H1 (cell line): ENCODE data around the gene C2CD4C. TPM values are rescaled to one million over a fixed set of nuclear protein-coding genes. Genes with fewer than 3 reads are reported as not detected.

Experiments used
- CTCF ChIA-PET: fragments of 300-600 bp; sonication (Branson Sonifier 250); formaldehyde crosslinking; loops from one replicate; lab custom pipeline; 2021; ENCODE audit not compliant: partially characterized antibody; lab: Charles Lee
- POLR2A ChIA-PET: fragments of 300-600 bp; sonication (Branson Sonifier 250); formaldehyde crosslinking; loops from one replicate; lab custom pipeline; 2021; ENCODE audit warnings: inconsistent platforms; ENCODE audit not compliant: partially characterized antibody; lab: Charles Lee
- DNase-seq, 2 experiments: peaks; one replicate each; pipeline versions ENCODE4 v3.0.0 to v3.0.0-alpha.2; 2010 to 2022; ENCODE audit warnings: low spot score in 2 of 2, low read depth in 1 of 2, mixed read lengths in 1 of 2
- FAIRE-seq: peaks from 2 replicates; lab custom pipeline; 2011; peaks lifted over from hg19 to GRCh38; lab: Jason Lieb, UNC
- H2AFZ ChIP-seq: 2 replicates; pipeline ENCODE4 v1.8.1; 2012; ENCODE audit warnings: low read length, inconsistent platforms
- H2AK5ac ChIP-seq: 2 replicates; pipeline ENCODE4 v1.6.1; 2013; ENCODE audit warnings: low read depth, low read length
- H2BK120ac ChIP-seq: replicated peaks from 2 replicates; pipeline ENCODE3; 2013; ENCODE audit warnings: low read depth, low read length, inconsistent platforms
- H2BK12ac ChIP-seq: 2 replicates; pipeline ENCODE4 v1.6.1; 2013; ENCODE audit warnings: low read depth, low read length
- H2BK15ac ChIP-seq: 2 replicates; pipeline ENCODE4 v1.6.1; 2013; ENCODE audit warnings: low read length
- H2BK20ac ChIP-seq: 2 replicates; pipeline ENCODE4 v1.6.1; 2013; ENCODE audit warnings: low read length
- H2BK5ac ChIP-seq: 2 replicates; pipeline ENCODE4 v1.6.1; 2013; ENCODE audit warnings: low read depth, low read length
- H3K14ac ChIP-seq: 2 replicates; pipeline ENCODE4 v1.6.1; 2013; ENCODE audit warnings: inconsistent platforms; ENCODE audit not compliant: insufficient read length
- H3K18ac ChIP-seq: 2 replicates; pipeline ENCODE4 v1.6.1; 2013; ENCODE audit warnings: low read length; ENCODE audit errors: extremely low read depth
- H3K23ac ChIP-seq: 2 replicates; pipeline ENCODE4 v1.6.1; 2013; ENCODE audit warnings: inconsistent platforms; ENCODE audit not compliant: insufficient read length
- H3K23me2 ChIP-seq: 2 replicates; pipeline ENCODE4 v1.6.1; 2013; ENCODE audit warnings: low read depth, low read length
- H3K27ac ChIP-seq: 2 replicates; pipeline ENCODE4 v1.6.1; 2011; ENCODE audit warnings: low read depth, low read length, inconsistent platforms
- H3K27me3 ChIP-seq, 4 experiments: replicated peaks in 1 of 4; 1 replicate in 1 of 4; 2 replicates in 3 of 4; pipeline versions ENCODE4 v1.6.1 to v1.8.1; 2011 to 2013; ENCODE audit warnings: low read length in 3 of 4, mild to moderate bottlenecking in 3 of 4, inconsistent platforms in 2 of 4, mixed read lengths in 2 of 4, moderate library complexity in 1 of 4; ENCODE audit not compliant: control insufficient read depth in 3 of 4, insufficient read depth in 3 of 4; ENCODE audit errors: extremely low read depth in 1 of 4
- H3K36me3 ChIP-seq, 4 experiments: 2 replicates each; pipeline versions ENCODE4 v1.6.1 to v1.8.1; 2011 to 2013; ENCODE audit warnings: mild to moderate bottlenecking in 4 of 4, low read length in 3 of 4, moderate library complexity in 2 of 4, control low read depth in 1 of 4, inconsistent platforms in 1 of 4; ENCODE audit not compliant: insufficient read depth in 4 of 4, control insufficient read depth in 2 of 4
- H3K4ac ChIP-seq: replicated peaks from 2 replicates; pipeline ENCODE3; 2013; ENCODE audit warnings: low read length, low read depth, mixed read lengths, inconsistent platforms; ENCODE audit not compliant: insufficient read length
- H3K4me1 ChIP-seq, 4 experiments: replicated peaks in 1 of 4; 1 replicate in 1 of 4; 2 replicates in 3 of 4; pipeline versions ENCODE4 v1.6.1 to v1.8.1; 2011 to 2013; ENCODE audit warnings: low read length in 3 of 4, inconsistent platforms in 2 of 4, mixed read lengths in 1 of 4; ENCODE audit not compliant: insufficient read depth in 4 of 4, control insufficient read depth in 3 of 4
- H3K4me2 ChIP-seq, 2 experiments: 2 replicates each; pipeline versions ENCODE4 v1.6.1 to v1.8.1; 2011 to 2013; ENCODE audit warnings: low read depth in 2 of 2, low read length in 2 of 2, control low read depth in 1 of 2, inconsistent platforms in 1 of 2, mild to moderate bottlenecking in 1 of 2; ENCODE audit not compliant: insufficient read depth in 1 of 2
- H3K4me3 ChIP-seq, 4 experiments: fragments of 200-600, 300-600 bp in 1 of 4; sonication (generic), shearing (Covaris generic), sonication (Bioruptor Twin) in 1 of 4; 2 replicates each; pipeline versions ENCODE4 v1.5.1 to v1.8.1; 2011 to 2016; ENCODE audit warnings: low read length in 4 of 4, low read depth in 3 of 4, control low read depth in 2 of 4, inconsistent platforms in 2 of 4, mild to moderate bottlenecking in 2 of 4, mixed read lengths in 1 of 4, moderate library complexity in 1 of 4; ENCODE audit not compliant: insufficient read depth in 2 of 4; ENCODE audit errors: extremely low read depth in 1 of 4
- H3K56ac ChIP-seq: replicated peaks from 2 replicates; pipeline ENCODE3; 2013; ENCODE audit warnings: low read depth, mild to moderate bottlenecking, mixed read lengths, low read length, inconsistent platforms; ENCODE audit not compliant: insufficient read length
- H3K79me1 ChIP-seq: 2 replicates; pipeline ENCODE4 v1.6.1; 2013; ENCODE audit warnings: low read depth, low read length, control low read depth
- H3K79me2 ChIP-seq, 2 experiments: 2 replicates each; pipeline versions ENCODE4 v1.6.1 to v1.8.1; 2012 to 2013; ENCODE audit warnings: low read length in 2 of 2, mild to moderate bottlenecking in 2 of 2, inconsistent platforms in 1 of 2; ENCODE audit not compliant: insufficient read depth in 2 of 2, control insufficient read depth in 1 of 2
- H3K9ac ChIP-seq, 4 experiments: replicated peaks in 1 of 4; 1 replicate in 1 of 4; 2 replicates in 3 of 4; pipeline versions ENCODE4 v1.6.1 to v1.8.1; 2011 to 2013; ENCODE audit warnings: low read depth in 3 of 4, low read length in 3 of 4, control low read depth in 2 of 4, mild to moderate bottlenecking in 2 of 4, moderate library complexity in 2 of 4, inconsistent platforms in 1 of 4; ENCODE audit errors: extremely low read depth in 1 of 4
- H3K9me3 ChIP-seq, 2 experiments: 2 replicates each; pipeline versions ENCODE4 v1.6.1 to v1.8.1; 2012 to 2013; ENCODE audit warnings: mild to moderate bottlenecking in 2 of 2, moderate library complexity in 2 of 2, control low read depth in 1 of 2, inconsistent platforms in 1 of 2, low read depth in 1 of 2, low read length in 1 of 2, mixed read lengths in 1 of 2; ENCODE audit not compliant: insufficient read depth in 2 of 2
- H4K20me1 ChIP-seq, 2 experiments: replicated peaks in 1 of 2; 2 replicates each; pipeline versions ENCODE3 to v1.8.1; 2011 to 2013; ENCODE audit warnings: inconsistent platforms in 2 of 2, low read length in 2 of 2, mild to moderate bottlenecking in 1 of 2; ENCODE audit not compliant: insufficient read depth in 2 of 2, control insufficient read depth in 1 of 2
- H4K5ac ChIP-seq: 2 replicates; pipeline ENCODE4 v1.6.1; 2013; ENCODE audit warnings: low read length, low read depth, mixed read lengths, inconsistent platforms; ENCODE audit not compliant: insufficient read length
- H4K8ac ChIP-seq: 2 replicates; pipeline ENCODE4 v1.8.0; 2013; ENCODE audit warnings: mild to moderate bottlenecking, moderate library complexity, low read length, inconsistent platforms; ENCODE audit not compliant: insufficient read depth; ENCODE audit errors: extremely low read depth
- H4K91ac ChIP-seq: replicated peaks from 2 replicates; pipeline ENCODE3; 2013; ENCODE audit warnings: low read length, mixed read lengths, inconsistent platforms; ENCODE audit not compliant: insufficient read length
- JUN ChIP-seq: IDR thresholded peaks from 2 replicates; pipeline ENCODE4 v1.6.1; 2011; ENCODE audit warnings: low read depth, mild to moderate bottlenecking, improper control_type of control experiment, low read length
- KDM1A ChIP-seq: fragments of 200-600, 300-600 bp; sonication (generic); IDR thresholded peaks from 2 replicates; pipeline ENCODE4 v1.7.1; 2016; ENCODE audit warnings: mild to moderate bottlenecking, low read length, borderline replicate concordance
- NRF1 ChIP-seq: IDR thresholded peaks from 2 replicates; pipeline ENCODE4 v1.6.1; 2011; ENCODE audit warnings: mild to moderate bottlenecking, low read depth, low read length, improper control_type of control experiment
- RBBP5 ChIP-seq: IDR thresholded peaks from 2 replicates; pipeline ENCODE4 v1.7.1; 2012; ENCODE audit warnings: low read depth, mild to moderate bottlenecking, inconsistent platforms, low read length, moderate library complexity, borderline replicate concordance
- SAP30 ChIP-seq: fragments of 300-600 bp; sonication (generic); IDR thresholded peaks from 2 replicates; pipeline ENCODE4 v1.7.1; 2012; ENCODE audit warnings: low read length, moderate library complexity, mild to moderate bottlenecking, inconsistent platforms; ENCODE audit not compliant: insufficient read depth, insufficient replicate concordance
- WGBS, 2 experiments: shearing (Covaris generic) in 1 of 2; methylation state at CpG; one replicate each; pipeline versions ENCODE4 v1.1.6 to v1.1.7; 2013 to 2015; ENCODE audit warnings: low lambda C conversion rate in 2 of 2, mixed read lengths in 2 of 2, inconsistent platforms in 1 of 2, low coverage in 1 of 2, missing lambda C conversion rate in 1 of 2; ENCODE audit not compliant: insufficient replicate concordance in 2 of 2, insufficient coverage in 1 of 2, insufficient read length in 1 of 2; ENCODE audit errors: extremely low coverage in 1 of 2, missing lambda C conversion rate in 1 of 2; 5-methylcytosine and 5-hydroxymethylcytosine counted together
- polyA plus RNA-seq, 7 experiments: library from polyadenylated mRNA; depleted of rRNA in 3 of 7; stranded (reverse) in 5 of 7; unstranded in 2 of 7; fragments of >200 nt in 5 of 7; fragments of 200-250 nt in 2 of 7; gene quantifications; 1 replicate in 5 of 7; 2 replicates in 1 of 7; 4 replicates in 1 of 7; pipeline versions ENCODE4 v1.2.1 to v1.2.3, GENCODE V29; 2011 to 2013; ENCODE audit warnings: missing spikeins in 2 of 7, mixed read lengths in 2 of 7
- total RNA-seq: library from RNA; stranded (reverse); fragmentation: NEBNext Ultra II Directional; extraction: Animal tissue kit (Norgen Biotek cat#: 25700); gene quantifications from 2 replicates; pipeline ENCODE4 v1.2.1, GENCODE V29; 2021

C2CD4C gene
- total and polyA plus RNA-seq, 2 of the 8 experiments (the other 6 are each of a cell fraction or from before 2014, with no cell fraction given), result 3.8 to 6.3 TPM

- no peak overlapping the region for H2AFZ ChIP-seq
- no peak overlapping the region for H2BK5ac ChIP-seq
These were observed 21.2 kb downstream of the C2CD4C start for GRCh38 chr19:387777-388176.

More at GRCh38 chr19:387777-388176, 21.2 kb downstream of the C2CD4C start:
- H3K79me2 ChIP-seq, result no peaks in the 10 kb centered on the region
- H4K8ac ChIP-seq, result no peak overlapping the region
- no peak for DNase-seq
- peaks cover 0 to 19% (median 8%) of the 10 kb centered on the region in 4 experiments; a peak in 5 of 7 replicates for H3K4me1 ChIP-seq
- TF ChIP-seq NRF1 (no peak), RBBP5 (no peak), KDM1A (no peak), JUN (no peak), SAP30 (no peak)
- TF ChIP-seq, all 59 proteins: peak for 0
- Histone ChIP-seq H2AK5ac (0 out of 2 replicates have a peak overlapping the region, but pooled peaks have one; percentile 28), H3K36me3 (no peaks in the 10 kb centered on the region), H3K4me2 (no peak overlapping the region), H3K4ac (no peak overlapping the region), H3K9me3 (peaks cover 0 to 8% of the 10 kb centered on the region in 2 experiments; a peak in 1 of 4 replicates), H3K18ac (no peak overlapping the region), H3K14ac (no peak overlapping the region), H3K23me2 (no peaks in the 10 kb centered on the region), H3K27ac (no peak overlapping the region), H3K23ac (no peak overlapping the region), H4K5ac (no peak overlapping the region), H3K27me3 (peaks cover 0 to 3% (median 0%) of the 10 kb centered on the region in 4 experiments; a peak in 1 of 7 replicates), H3K9ac (no peak overlapping the region), H2BK20ac (peak overlapping the region; percentile 90; the same call in 1 of the 2 replicates), H2BK15ac (no peak overlapping the region; the same call in 1 of the 2 replicates), H3K56ac (no peak overlapping the region), H2BK120ac (peak overlapping the region; percentile 33), H4K91ac (no peak overlapping the region), H2BK12ac (no peak overlapping the region), H3K79me1 (no peaks in the 10 kb centered on the region), H3K4me3 (no peak overlapping the region), H4K20me1 (peaks cover 0 to 3% of the 10 kb centered on the region in 2 experiments)
- CTCF ChIA-PET, result interaction anchor here (0.8 to 2.4 kb wide), 5 partner anchors 14 to 238 kb away, joined by 3 to 5 read pairs (median 5); no protein-coding TSS in a partner anchor
- WGBS, 2 experiments, result 84% methylated on average over 14 of the region's 21 CpGs; no CpG with 5 or more reads in 1 of the 2 experiments
- FAIRE-seq, result no peak
- POLR2A ChIA-PET, result interaction anchor here (0.6 to 1.2 kb wide), 4 partner anchors 39 to 112 kb away, joined by 3 read pairs; no protein-coding TSS in a partner anchor
